Esophagus squamous epithelium (tissue), 4 donors: ENCODE data around the gene SLC39A10.

Experiments
- POLR2A ChIP-seq, 4 donors: fragments of 450-650 bp; IDR thresholded peaks; one replicate each; pipeline ENCODE4 v1.6.1; 2017; ENCODE audit warnings: antibody characterized with exemption in 4 of 4, mild to moderate bottlenecking in 4 of 4, moderate library complexity in 3 of 4
- TF ChIP-seq, protein P1 (sequence below), 6 experiments: fragments of 450-650 bp in 4 of 6; fragments of 200-600 bp in 2 of 6; sonication (generic) in 2 of 6; IDR thresholded peaks; one replicate each; pipeline ENCODE4 v1.5.1; 2016 to 2019; ENCODE audit warnings: antibody characterized with exemption in 6 of 6, mild to moderate bottlenecking in 4 of 6, moderate library complexity in 4 of 6

DNA sequence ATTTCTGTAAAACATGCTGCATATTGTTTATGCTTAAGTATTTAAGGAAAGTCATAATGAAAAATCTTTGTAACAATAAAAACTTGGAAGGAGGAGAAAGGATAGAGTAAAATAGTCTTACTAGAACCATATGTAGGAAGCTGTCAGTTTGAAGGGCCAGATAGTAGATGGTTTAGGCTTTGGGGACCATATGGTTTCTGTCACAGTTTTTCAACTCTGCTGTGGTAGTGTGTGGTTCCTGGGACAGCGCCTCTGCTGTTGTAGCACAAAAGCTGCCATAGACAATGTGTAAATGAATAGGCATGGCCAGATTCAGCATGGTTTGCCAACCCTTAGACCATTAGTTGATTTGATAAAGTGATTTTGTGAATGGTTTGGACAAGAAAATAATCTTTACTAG lies 75.5 kb downstream of the SLC39A10 start:
- TF ChIP-seq, protein P1, sequence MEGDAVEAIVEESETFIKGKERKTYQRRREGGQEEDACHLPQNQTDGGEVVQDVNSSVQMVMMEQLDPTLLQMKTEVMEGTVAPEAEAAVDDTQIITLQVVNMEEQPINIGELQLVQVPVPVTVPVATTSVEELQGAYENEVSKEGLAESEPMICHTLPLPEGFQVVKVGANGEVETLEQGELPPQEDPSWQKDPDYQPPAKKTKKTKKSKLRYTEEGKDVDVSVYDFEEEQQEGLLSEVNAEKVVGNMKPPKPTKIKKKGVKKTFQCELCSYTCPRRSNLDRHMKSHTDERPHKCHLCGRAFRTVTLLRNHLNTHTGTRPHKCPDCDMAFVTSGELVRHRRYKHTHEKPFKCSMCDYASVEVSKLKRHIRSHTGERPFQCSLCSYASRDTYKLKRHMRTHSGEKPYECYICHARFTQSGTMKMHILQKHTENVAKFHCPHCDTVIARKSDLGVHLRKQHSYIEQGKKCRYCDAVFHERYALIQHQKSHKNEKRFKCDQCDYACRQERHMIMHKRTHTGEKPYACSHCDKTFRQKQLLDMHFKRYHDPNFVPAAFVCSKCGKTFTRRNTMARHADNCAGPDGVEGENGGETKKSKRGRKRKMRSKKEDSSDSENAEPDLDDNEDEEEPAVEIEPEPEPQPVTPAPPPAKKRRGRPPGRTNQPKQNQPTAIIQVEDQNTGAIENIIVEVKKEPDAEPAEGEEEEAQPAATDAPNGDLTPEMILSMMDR (IDR thresholded peaks at IDR 0.05), result no peak
- TF ChIP-seq POLR2A (IDR thresholded peaks at IDR 0.05), result no peak
